ENCODE results near the gene SIPA1L3.

The SIPA1L3 gene

DNA sequence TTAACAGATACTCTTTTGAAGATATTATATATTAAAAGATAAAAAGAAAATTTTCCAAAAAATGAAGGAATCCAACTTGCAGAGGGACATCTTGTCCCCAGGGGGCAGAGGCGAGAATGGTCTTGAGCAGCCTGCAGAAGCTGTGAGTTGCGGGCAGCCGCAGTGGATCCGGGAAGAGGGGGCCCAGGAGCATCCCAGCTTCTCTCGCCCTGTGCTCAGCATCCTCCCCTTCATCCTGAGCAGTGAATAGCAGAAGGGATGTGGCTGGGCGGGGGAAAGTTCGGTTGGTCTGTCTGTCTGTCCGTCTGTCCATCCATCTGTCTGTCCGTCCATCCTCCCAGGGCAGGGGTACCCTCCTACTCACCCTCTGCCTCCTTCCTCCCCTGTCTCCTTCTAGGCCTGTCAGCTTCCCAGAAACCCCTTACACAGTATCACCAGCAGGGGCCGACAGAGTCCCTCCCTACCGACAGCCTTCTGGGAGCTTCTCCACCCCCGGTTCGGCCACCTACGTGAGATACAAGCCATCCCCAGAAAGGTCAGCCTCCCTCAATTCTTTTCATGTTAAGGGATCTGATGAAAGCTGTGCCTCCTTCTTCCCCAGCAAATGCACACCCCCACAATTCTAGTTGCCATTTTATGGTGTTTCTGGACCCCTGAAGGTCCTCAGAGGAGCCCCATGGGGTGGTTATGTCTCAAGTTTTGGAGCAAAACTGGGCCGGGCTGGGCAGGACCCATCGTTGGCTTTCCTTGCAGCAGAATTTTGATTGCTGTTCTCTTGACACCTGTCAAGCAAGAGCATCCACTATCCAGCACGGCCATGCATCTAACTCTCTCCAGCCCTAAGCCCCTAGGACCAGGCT is 235.4 kb downstream of the SIPA1L3 start:
- H3K4me3 ChIP-seq (ENCODE audit: low read depth, low read length), result no peak overlapping the region

DNA sequence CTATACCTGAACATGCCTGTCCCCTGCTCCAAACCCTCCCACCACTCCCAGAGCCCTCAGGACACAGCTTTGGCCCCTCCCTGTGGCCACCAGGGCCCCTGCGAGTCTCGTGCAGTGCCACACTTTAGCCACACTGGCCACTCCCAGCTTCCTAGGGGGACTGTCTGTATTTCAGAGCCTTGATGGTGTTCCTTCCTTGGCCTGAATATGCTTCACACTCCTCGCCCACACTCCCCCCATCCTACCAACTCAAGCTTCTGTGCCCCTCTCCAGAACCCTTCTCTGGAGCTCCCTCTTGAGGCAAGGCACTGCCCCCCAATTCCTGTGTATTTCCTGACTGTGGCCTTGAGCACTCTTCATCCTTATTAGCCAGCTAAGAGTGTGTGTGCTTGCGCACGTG is 236.8 kb downstream of the SIPA1L3 start:
- H3K4me3 ChIP-seq (ENCODE audit: low read depth, low read length), result no peak overlapping the region

- H3K4me3 ChIP-seq (ENCODE audit: low read depth, low read length), result no peak overlapping the region
Measured at GRCh38 chr19:38144667-38145066, 237.7 kb downstream of the SIPA1L3 start.

- no peak overlapping the region for H3K4me3 ChIP-seq (ENCODE audit: low read depth, low read length)
Measured at GRCh38 chr19:38145623-38146022, 238.6 kb downstream of the SIPA1L3 start.

- no peak overlapping the region for H3K4me3 ChIP-seq (ENCODE audit: low read depth, low read length)
Measured at GRCh38 chr19:38148337-38148736, 241.3 kb downstream of the SIPA1L3 start.

- no peak overlapping the region for H3K4me3 ChIP-seq (ENCODE audit: low read depth, low read length)
Measured at GRCh38 chr19:38149661-38150061, 242.7 kb downstream of the SIPA1L3 start.

DNA sequence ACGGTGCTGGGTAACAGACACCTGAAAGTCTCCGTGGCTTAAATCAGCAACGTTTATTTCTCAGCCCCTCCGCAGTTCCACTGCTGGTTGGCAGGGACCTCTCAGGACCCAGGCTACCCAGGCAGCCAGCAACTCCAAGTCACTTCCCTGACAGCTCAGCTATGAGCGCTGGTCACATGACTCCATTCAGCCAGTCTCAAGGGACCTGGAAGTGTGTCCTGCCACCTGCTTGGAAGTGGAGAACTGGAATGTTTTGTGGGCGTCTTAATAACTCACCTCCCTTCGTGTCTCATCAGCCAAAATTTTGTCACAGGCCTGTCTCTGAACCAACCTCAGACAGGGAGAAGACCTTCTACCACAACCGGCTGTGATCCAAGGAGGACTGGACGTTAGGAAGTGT is 244.2 kb downstream of the SIPA1L3 start:
- H3K4me3 ChIP-seq (ENCODE audit: low read depth, low read length), result no peak overlapping the region

DNA sequence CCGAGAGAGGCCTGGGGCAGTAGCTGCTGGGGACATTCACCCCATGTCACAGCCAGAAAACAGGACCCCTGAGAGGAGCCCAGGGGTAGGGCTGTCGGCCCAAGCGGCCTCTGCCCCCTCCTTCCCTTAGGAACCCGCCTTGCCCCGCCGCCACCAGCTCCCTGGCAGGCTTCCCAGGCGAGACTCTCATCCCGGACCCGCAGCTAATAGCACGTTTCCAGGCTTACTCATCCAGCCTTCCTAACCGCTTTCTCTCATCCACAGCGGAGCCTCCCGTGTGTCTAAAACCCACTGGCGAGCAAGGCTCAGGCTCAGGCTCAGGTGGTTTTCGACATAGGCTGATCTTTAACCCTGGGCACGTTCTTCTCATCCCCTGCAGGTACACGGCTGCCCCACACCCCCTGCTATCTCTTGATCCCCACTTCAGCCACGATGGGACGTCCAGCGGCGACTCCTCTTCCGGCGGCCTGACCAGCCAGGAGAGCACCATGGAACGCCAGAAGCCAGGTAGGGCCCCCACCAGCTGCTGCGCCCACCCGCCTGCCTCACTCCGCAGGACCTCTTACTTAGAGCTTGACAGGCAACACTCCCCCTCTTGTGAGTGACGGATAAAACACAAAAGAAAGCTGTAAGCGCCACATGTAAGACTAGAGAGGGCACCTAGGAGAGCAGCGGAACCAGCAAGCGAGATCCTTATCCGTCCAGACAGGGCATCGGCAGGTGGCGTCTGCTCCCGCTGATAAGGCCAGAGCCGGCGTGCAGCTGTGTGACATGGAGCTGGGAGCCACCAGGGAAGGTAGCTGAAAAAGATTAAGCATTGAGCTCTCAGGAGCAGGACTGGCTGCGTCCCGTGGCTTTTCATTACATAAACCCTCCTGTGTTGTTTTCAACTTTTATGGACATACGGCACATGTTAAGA is 245.7 kb downstream of the SIPA1L3 start:
- no peak overlapping the region for H3K4me3 ChIP-seq (ENCODE audit: low read depth, low read length)

DNA sequence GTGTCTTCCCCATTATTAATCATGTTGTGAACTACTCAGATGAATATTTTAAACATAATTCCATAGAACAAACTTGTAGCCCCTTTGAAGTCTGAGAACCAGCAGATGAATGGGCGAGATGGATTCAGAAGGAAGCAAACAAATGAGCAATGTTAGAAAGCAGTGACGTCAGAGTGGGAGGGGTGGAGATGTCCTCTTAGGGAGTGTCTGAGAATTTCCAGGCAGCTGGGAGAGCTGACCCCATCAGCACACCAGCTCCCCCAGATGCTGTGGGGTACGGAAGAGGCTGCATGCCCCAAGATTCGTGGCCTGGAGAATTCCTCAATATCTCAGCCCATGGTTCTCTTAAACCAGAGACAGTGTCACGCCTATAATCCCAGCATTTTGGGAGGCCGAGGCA is 248.4 kb downstream of the SIPA1L3 start:
- H3K4me3 ChIP-seq (ENCODE audit: low read depth, low read length), result no peak overlapping the region

GRCh38 chr19:38158730-38159129 is 251.7 kb downstream of the SIPA1L3 start:
- no peak overlapping the region for H3K4me3 ChIP-seq (ENCODE audit: low read depth, low read length)

- H3K4me3 ChIP-seq (ENCODE audit: low read depth, low read length), result no peak overlapping the region
Measured at GRCh38 chr19:38162094-38162493, 255.1 kb downstream of the SIPA1L3 start.

- no peak overlapping the region for H3K4me3 ChIP-seq (ENCODE audit: low read depth, low read length)
Measured at GRCh38 chr19:38162632-38163031, 255.6 kb downstream of the SIPA1L3 start.

- H3K4me3 ChIP-seq (ENCODE audit: low read depth, low read length), result no peak overlapping the region
Measured at GRCh38 chr19:38163419-38164290, 256.6 kb downstream of the SIPA1L3 start.

- H3K4me3 ChIP-seq (ENCODE audit: low read depth, low read length), result no peak overlapping the region
Measured at GRCh38 chr19:38164526-38164925, 257.5 kb downstream of the SIPA1L3 start.

DNA sequence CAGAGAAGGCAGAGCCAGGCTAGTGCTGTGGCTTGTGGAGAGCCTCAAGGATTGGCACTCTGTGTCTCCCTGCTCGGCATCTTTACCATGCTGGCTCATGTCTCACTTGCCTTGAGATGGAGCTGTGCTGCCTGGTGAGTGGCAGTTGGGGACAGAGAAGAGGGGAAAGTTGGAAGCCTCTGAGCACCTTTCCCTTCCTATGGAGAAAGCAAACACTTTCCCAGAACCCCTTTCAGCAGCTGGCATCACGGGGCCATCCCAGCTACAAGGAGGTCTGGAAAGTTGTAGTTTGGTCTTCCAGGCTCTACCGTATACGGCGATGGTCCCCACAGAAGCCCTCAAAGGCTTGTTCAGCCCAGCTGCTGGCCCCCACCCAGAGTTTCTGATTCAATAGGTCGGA is 258.3 kb downstream of the SIPA1L3 start:
- H3K4me3 ChIP-seq (ENCODE audit: low read depth, low read length), result no peak overlapping the region

DNA sequence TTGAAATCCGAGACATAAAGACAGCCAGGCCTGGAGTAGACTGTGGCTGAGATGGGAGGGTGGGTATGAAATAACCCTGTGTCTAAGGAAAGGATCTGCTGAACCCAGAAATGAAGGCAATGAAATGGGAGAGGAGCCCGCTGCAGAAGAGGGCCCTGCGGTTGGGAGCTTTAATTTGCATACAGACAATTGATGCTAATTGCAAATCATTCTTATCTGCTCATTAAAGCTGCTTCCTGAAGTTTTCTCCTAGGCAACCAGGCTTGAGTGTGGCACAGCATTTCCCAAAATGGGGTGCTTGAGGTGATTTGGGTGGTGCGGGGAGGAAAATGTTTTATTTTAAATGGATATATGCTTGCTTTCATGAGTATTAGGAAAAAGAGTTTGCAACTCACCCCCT is 261.6 kb downstream of the SIPA1L3 start:
- H3K4me3 ChIP-seq (ENCODE audit: low read depth, low read length), result no peak overlapping the region

- no peak overlapping the region for H3K4me3 ChIP-seq (ENCODE audit: low read depth, low read length)
Measured at GRCh38 chr19:38170334-38170733, 263.3 kb downstream of the SIPA1L3 start.

DNA sequence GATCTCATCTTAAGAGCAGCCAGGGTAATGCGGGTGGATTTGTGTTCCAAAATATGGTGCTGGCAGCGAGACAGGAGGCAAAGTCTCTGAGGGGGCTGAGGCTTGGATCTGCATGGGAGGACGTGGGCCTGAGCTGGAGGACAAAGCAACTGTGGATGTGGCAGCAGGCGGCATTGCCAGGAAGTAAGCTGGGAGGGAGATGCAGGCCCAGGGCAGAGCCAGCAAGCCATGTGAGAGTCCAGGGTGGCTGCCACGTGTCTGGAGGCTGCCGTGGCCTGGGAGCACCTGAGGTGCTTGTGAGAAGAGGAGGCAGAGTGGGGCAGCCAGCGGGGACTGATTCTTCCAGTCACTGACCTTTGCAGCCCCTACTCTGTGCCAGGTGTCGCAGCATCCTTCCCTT is 265.0 kb downstream of the SIPA1L3 start:
- no peak overlapping the region for H3K4me3 ChIP-seq (ENCODE audit: low read depth, low read length)

DNA sequence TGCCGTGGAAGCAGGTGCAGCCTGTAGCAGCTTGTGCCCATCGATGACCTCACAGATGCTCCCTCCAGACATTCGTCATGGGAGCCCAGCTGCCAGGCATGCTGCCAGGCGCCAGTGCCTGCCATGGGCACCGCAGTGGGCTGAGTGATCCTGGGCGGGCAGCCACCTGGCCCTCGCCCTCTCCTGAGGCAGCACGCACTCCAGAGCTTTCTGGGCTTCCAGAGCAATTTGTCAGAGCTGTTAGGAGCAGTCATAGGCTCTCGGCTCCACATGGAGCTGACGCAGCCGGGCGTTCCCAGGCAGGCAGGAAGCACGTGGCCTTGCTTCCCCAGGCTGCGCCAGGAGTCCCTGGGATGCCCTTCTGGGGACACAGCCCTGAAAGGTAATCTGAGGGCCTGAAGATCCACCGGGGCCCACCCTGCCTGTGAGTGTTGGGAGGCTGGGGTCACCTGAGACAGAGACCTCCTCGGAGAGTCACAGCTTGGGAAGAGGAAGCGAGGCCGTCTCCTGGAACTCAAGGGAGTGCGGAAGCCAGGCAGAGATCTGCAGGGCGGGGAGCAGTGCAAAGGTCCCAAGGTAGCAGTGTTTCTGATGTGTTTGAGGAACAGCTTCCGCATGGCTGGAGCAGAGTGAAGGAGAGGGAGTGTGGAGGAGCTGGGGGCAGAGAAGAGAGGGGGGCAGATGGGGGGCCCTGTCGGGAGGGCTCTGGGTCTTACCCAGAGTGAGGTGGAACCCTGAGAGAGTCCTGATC is 266.5 kb downstream of the SIPA1L3 start:
- H3K4me3 ChIP-seq (ENCODE audit: low read depth, low read length), result no peak overlapping the region

- no peak overlapping the region for H3K4me3 ChIP-seq (ENCODE audit: low read depth, low read length)
Measured at GRCh38 chr19:38175422-38175821, 268.4 kb downstream of the SIPA1L3 start.
